ENCODE data around the gene KRT16. TPM values are rescaled to one million over a fixed set of nuclear protein-coding genes. Genes with fewer than 3 reads are reported as not detected.
A peak's percentile ranks its signal among the peaks of the same experiment; 100 is the strongest.

Gene KRT16
- total RNA-seq, 1 experiment from 2014 or later: 0.61 TPM

- H3K79me2 ChIP-seq (ENCODE audit: insufficient read depth, low read length): no peaks in the 10 kb centered on the region
- no peaks in the 10 kb centered on the region for H3K9me2 ChIP-seq (ENCODE audit: insufficient read depth)
- peak overlapping the region; percentile 6; the same call in 1 of the 2 replicates for H3K27ac ChIP-seq (ENCODE audit: low read depth, low read length)
- no peak for DNase-seq (ENCODE audit: low read depth, low spot score)
- ChIA-PET RAD21 (ENCODE audit: low non-redundant PET in 1 of 2, low total read pairs in 2 of 2, uncharacterized antibody in 2 of 2, unreplicated experiment in 2 of 2) (interaction anchor here (1.1 to 1.4 kb wide), 5 partner anchors 30 to 84 kb away, joined by 4 to 7 read pairs (median 5); no protein-coding TSS in a partner anchor), POLR2A (interaction anchor here (0.9 to 2.5 kb wide), 6 partner anchors 13 to 110 kb away, joined by 3 to 9 read pairs (median 4); no protein-coding TSS in a partner anchor), CTCF (interaction anchor here (0.9 to 2.3 kb wide), 12 partner anchors 8 to 87 kb away, joined by 3 to 29 read pairs (median 6); no protein-coding TSS in a partner anchor)
- peak overlapping the region; percentile 44; the same call in 1 of the 2 replicates for H3K9ac ChIP-seq (ENCODE audit: low read length)
- no peaks in the 10 kb centered on the region for H3K36me3 ChIP-seq (ENCODE audit: control insufficient read depth in 1 of 2, insufficient read depth in 2 of 2, low read length in 2 of 2)
- no peak for ATAC-seq
- no peaks in the 10 kb centered on the region for H3K27me3 ChIP-seq (ENCODE audit: insufficient read depth, low read length)
- H3K4me1 ChIP-seq (ENCODE audit: control insufficient read depth in 1 of 2, insufficient read depth in 2 of 2, low read length in 2 of 2): peaks cover 22 to 49% of the 10 kb centered on the region in 2 experiments
- TSS peak; percentile 98 for BruUV-seq (replicated peaks)
- H2AFZ ChIP-seq (ENCODE audit: low read depth, low read length, poor library complexity, severe bottlenecking): no peak overlapping the region
- no peaks in the 10 kb centered on the region for H4K20me1 ChIP-seq (ENCODE audit: insufficient read depth)
- intact Hi-C loops (cut with micrococcal nuclease): loop anchor here (1.0 kb wide), 2 partner anchors 69 to 83 kb away; no protein-coding TSS in a partner anchor
- H3K9me3 ChIP-seq (ENCODE audit: control insufficient read depth in 1 of 2, insufficient read depth in 1 of 2, low read depth in 1 of 2, low read length in 2 of 2): no peaks in the 10 kb centered on the region
- no peak for TF ChIP-seq CBX3 (IDR thresholded peaks at IDR 0.05; ENCODE audit: low read depth)
- H3K4me2 ChIP-seq (ENCODE audit: low read length): peak overlapping the region; percentile 84
- H3K4me3 ChIP-seq (replicated peaks in 1 of 2; ENCODE audit: low read depth in 1 of 2, low read length in 2 of 2): peak overlapping the region in 1 of 2 experiments; percentile 47; a peak in 2 of 4 replicates
Measured at GRCh38 chr17:41578971-41579370, 33.6 kb downstream of the KRT16 start.

GRCh38 chr17:41578538-41578937, 34.0 kb downstream of the KRT16 start:
- Histone ChIP-seq H3K27ac (ENCODE audit: low read depth, low read length) (no peak overlapping the region), H3K79me2 (ENCODE audit: insufficient read depth, low read length) (no peaks in the 10 kb centered on the region), H3K4me1 (ENCODE audit: control insufficient read depth in 1 of 2, insufficient read depth in 2 of 2, low read length in 2 of 2) (peaks cover 22 to 49% of the 10 kb centered on the region in 2 experiments), H3K4me2 (ENCODE audit: low read length) (peak overlapping the region; percentile 84), H3K9ac (ENCODE audit: low read length) (no peak overlapping the region), H4K20me1 (ENCODE audit: insufficient read depth) (no peaks in the 10 kb centered on the region), H3K27me3 (ENCODE audit: insufficient read depth, low read length) (no peaks in the 10 kb centered on the region), H3K36me3 (ENCODE audit: control insufficient read depth in 1 of 2, insufficient read depth in 2 of 2, low read length in 2 of 2) (no peaks in the 10 kb centered on the region), H3K4me3 (replicated peaks in 1 of 2; ENCODE audit: low read depth in 1 of 2, low read length in 2 of 2) (no peak overlapping the region), H2AFZ (ENCODE audit: low read depth, low read length, poor library complexity, severe bottlenecking) (no peak overlapping the region), H3K9me2 (ENCODE audit: insufficient read depth) (no peaks in the 10 kb centered on the region), H3K9me3 (ENCODE audit: control insufficient read depth in 1 of 2, insufficient read depth in 1 of 2, low read depth in 1 of 2, low read length in 2 of 2) (no peaks in the 10 kb centered on the region)
- CTCF ChIA-PET: interaction anchor here (1.0 to 2.3 kb wide), 5 partner anchors 7 to 84 kb away, joined by 3 to 29 read pairs (median 15); no protein-coding TSS in a partner anchor
- BruUV-seq (replicated peaks): no TSS peak
- RAD21 ChIA-PET (ENCODE audit: low non-redundant PET in 1 of 2, low total read pairs in 2 of 2, uncharacterized antibody in 2 of 2, unreplicated experiment in 2 of 2): no interaction called here
- ATAC-seq: no peak
- POLR2A ChIA-PET: interaction anchor here (0.9 to 2.5 kb wide), 5 partner anchors 13 to 70 kb away, joined by 3 to 9 read pairs (median 3); no protein-coding TSS in a partner anchor
- intact Hi-C loops (cut with micrococcal nuclease): no loop called here
- no peak for DNase-seq (ENCODE audit: low read depth, low spot score)
- TF ChIP-seq MAX (IDR thresholded peaks at IDR 0.05): no peak
- TF ChIP-seq ZBTB33 (IDR thresholded peaks at IDR 0.05; ENCODE audit: extremely low read depth, insufficient replicate concordance, low read length): no peak
- TF ChIP-seq POLR2A (IDR thresholded peaks at IDR 0.05; ENCODE audit: borderline replicate concordance, extremely low read depth, insufficient read depth, insufficient read length): no peak
- TF ChIP-seq TCF7L2 (IDR thresholded peaks at IDR 0.05; ENCODE audit: borderline replicate concordance, extremely low read depth, insufficient read depth, insufficient read length): no peak
- no peak for TF ChIP-seq EZH2phosphoT487 (IDR thresholded peaks at IDR 0.05; ENCODE audit: borderline replicate concordance)
- TF ChIP-seq EZH2 (IDR thresholded peaks at IDR 0.05): no peak
- TF ChIP-seq ZNF274 (IDR thresholded peaks at IDR 0.05; ENCODE audit: low read depth, low read length): no peak
- TF ChIP-seq SIN3A (IDR thresholded peaks at IDR 0.05; ENCODE audit: low read depth): no peak
- TF ChIP-seq ZFX (IDR thresholded peaks at IDR 0.05): no peak
- TF ChIP-seq RAD21 (IDR thresholded peaks at IDR 0.05; ENCODE audit: low read depth): no peak
- no peak for TF ChIP-seq CTCF (IDR thresholded peaks at IDR 0.05 in 2 of 3, conservative IDR thresholded peaks at IDR 0.05 in 1 of 3; ENCODE audit: borderline replicate concordance in 1 of 3, insufficient read depth in 1 of 3, low read depth in 2 of 3, low read length in 2 of 3)
- TF ChIP-seq ATF3 (IDR thresholded peaks at IDR 0.05): no peak
- no peak for TF ChIP-seq ELF1 (IDR thresholded peaks at IDR 0.05; ENCODE audit: borderline replicate concordance, low read depth)
